Keratinocyte (primary cell): ENCODE measurements around the gene SSH3. TPM values are rescaled to one million over a fixed set of nuclear protein-coding genes. Genes with fewer than 3 reads are reported as not detected.

ENCODE experiments used
- DNase-seq: peaks from one replicate; pipeline ENCODE4 v3.0.0-alpha.2; 2011; ENCODE audit warnings: low read depth, missing footprints, low spot score
- FAIRE-seq: peaks from 2 replicates; lab custom pipeline; 2011; peaks lifted over from hg19 to GRCh38; lab: Jason Lieb, UNC
- H2AFZ ChIP-seq: 2 replicates; pipeline ENCODE4 v1.6.0; 2012; ENCODE audit warnings: low read length, control low read depth, inconsistent platforms; ENCODE audit not compliant: control insufficient read depth
- H3K27ac ChIP-seq: 2 replicates; pipeline ENCODE4 v1.5.1; 2011; ENCODE audit warnings: low read length; ENCODE audit not compliant: control insufficient read depth, insufficient read depth
- H3K27me3 ChIP-seq: 3 replicates; pipeline ENCODE4 v1.6.0; 2011; ENCODE audit warnings: low read length; ENCODE audit not compliant: control insufficient read depth, insufficient read depth; ENCODE audit errors: extremely low read depth
- H3K36me3 ChIP-seq, 2 experiments: 2 replicates in 1 of 2; 3 replicates in 1 of 2; pipeline ENCODE4 v1.5.1; 2011; ENCODE audit warnings: low read length in 2 of 2, mild to moderate bottlenecking in 1 of 2; ENCODE audit not compliant: control insufficient read depth in 2 of 2, insufficient read depth in 2 of 2; ENCODE audit errors: extremely low read depth in 1 of 2
- H3K4me1 ChIP-seq: 3 replicates; pipeline ENCODE4 v1.5.1; 2011; ENCODE audit warnings: low read length; ENCODE audit not compliant: control insufficient read depth, insufficient read depth; ENCODE audit errors: extremely low read depth
- H3K4me2 ChIP-seq: 3 replicates; pipeline ENCODE4 v1.6.0; 2011; ENCODE audit warnings: low read depth, low read length; ENCODE audit not compliant: control insufficient read depth, insufficient read depth; ENCODE audit errors: extremely low read depth
- H3K4me3 ChIP-seq, 3 experiments: fragments of 200-600 bp in 1 of 3; sonication (generic) in 1 of 3; 2 replicates in 2 of 3; 3 replicates in 1 of 3; pipeline ENCODE4 v1.5.1; 2011 to 2016; ENCODE audit warnings: low read length in 3 of 3, mild to moderate bottlenecking in 3 of 3, control low read depth in 2 of 3, inconsistent platforms in 1 of 3, low read depth in 1 of 3, mixed read lengths in 1 of 3, mixed run types in 1 of 3, moderate library complexity in 1 of 3; ENCODE audit not compliant: control insufficient read depth in 2 of 3, insufficient read depth in 2 of 3; ENCODE audit errors: extremely low read depth in 1 of 3
- H3K79me2 ChIP-seq: 2 replicates; pipeline ENCODE4 v1.6.0; 2012; ENCODE audit warnings: low read length; ENCODE audit not compliant: control insufficient read depth, insufficient read depth
- H3K9ac ChIP-seq: 3 replicates; pipeline ENCODE4 v1.6.0; 2011; ENCODE audit warnings: low read length; ENCODE audit not compliant: control insufficient read depth, insufficient read depth; ENCODE audit errors: extremely low read depth
- H3K9me1 ChIP-seq: 3 replicates; pipeline ENCODE4 v1.6.0; 2011; ENCODE audit warnings: low read length; ENCODE audit not compliant: control insufficient read depth, insufficient read depth; ENCODE audit errors: extremely low read depth
- H3K9me3 ChIP-seq: 2 replicates; pipeline ENCODE4 v1.5.1; 2012; ENCODE audit warnings: low read depth, low read length; ENCODE audit not compliant: control insufficient read depth
- H4K20me1 ChIP-seq: 3 replicates; pipeline ENCODE4 v1.6.0; 2011; ENCODE audit warnings: low read length; ENCODE audit not compliant: control insufficient read depth, insufficient read depth; ENCODE audit errors: extremely low read depth
- EZH2 ChIP-seq: IDR thresholded peaks from one replicate; pipeline ENCODE4 v1.6.1; 2012; ENCODE audit warnings: inconsistent platforms, mild to moderate bottlenecking, low read length, moderate library complexity
- dilution Hi-C: fragments of 300-500 bp; cut with MboI; formaldehyde crosslinking; loops from one replicate; pipeline ENCODE4 v1.7.0; 2020; ENCODE audit warnings: low sequenced_read_pairs; ENCODE audit not compliant: extremely low pct_ligation_motif_present
- polyA plus RNA-seq, 5 experiments: library from polyadenylated mRNA; depleted of rRNA in 3 of 5; stranded (reverse) in 3 of 5; stranded (forward) in 1 of 5; unstranded in 1 of 5; fragments of >200 nt; gene quantifications; 1 replicate in 1 of 5; 2 replicates in 3 of 5; 3 replicates in 1 of 5; pipeline versions ENCODE4 v1.2.1 to v1.2.3, GENCODE V29; 2011 to 2012; ENCODE audit warnings: missing spikeins in 2 of 5, low read depth in 1 of 5, low replicate concordance in 1 of 5
- TF ChIP-seq, protein P1 (sequence below), 3 experiments: IDR thresholded peaks in 1 of 3; conservative IDR thresholded peaks in 1 of 3; optimal IDR thresholded peaks in 1 of 3; 2 replicates in 2 of 3; 3 replicates in 1 of 3; pipeline versions ENCODE3 to v1.5.1; 2011; ENCODE audit warnings: low read length in 3 of 3, mild to moderate bottlenecking in 3 of 3, moderate library complexity in 2 of 3, control low read depth in 1 of 3, inconsistent platforms in 1 of 3; ENCODE audit not compliant: insufficient read depth in 2 of 3; ENCODE audit errors: extremely low read depth in 1 of 3

SSH3 gene
- polyA plus RNA-seq, 1 donor (not counting 4 experiments of a cell fraction or from before 2014, with no cell fraction given), result 24.8 TPM

DNA sequence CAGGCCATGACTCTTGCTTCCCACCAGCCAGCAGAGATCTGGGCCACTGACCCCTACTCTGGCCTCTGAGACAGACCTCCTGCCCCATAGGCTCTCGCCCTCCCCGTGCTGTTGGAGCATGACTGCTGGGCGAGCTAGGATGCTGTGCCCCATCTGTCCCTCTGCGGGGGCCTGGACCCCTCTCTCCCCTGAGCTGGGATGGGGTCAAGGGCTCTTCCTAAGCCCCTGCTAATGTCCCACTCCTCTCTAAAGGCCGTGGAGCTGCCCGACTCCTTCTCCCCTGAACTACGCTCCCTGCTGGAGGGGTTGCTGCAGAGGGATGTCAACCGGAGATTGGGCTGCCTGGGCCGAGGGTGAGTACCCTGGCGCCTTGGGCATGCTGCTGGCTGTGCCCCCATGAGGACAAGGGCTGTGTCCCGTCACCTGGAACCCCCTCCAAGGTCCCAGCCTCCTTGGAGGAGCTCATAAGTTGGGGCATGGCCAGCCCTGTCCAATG is 20.4 kb upstream of the SSH3 start:
- dilution Hi-C loops, result no loop called here
- no peak for FAIRE-seq
- H3K9ac ChIP-seq, result no peak overlapping the region
- H2AFZ ChIP-seq, result no peak overlapping the region
- H3K27ac ChIP-seq, result no peak overlapping the region
- H3K9me3 ChIP-seq, result no peaks in the 10 kb centered on the region
- no peaks in the 10 kb centered on the region for H4K20me1 ChIP-seq
- peaks cover 6% of the 10 kb centered on the region for H3K79me2 ChIP-seq
- H3K27me3 ChIP-seq, result no peaks in the 10 kb centered on the region
- TF ChIP-seq, protein P1, sequence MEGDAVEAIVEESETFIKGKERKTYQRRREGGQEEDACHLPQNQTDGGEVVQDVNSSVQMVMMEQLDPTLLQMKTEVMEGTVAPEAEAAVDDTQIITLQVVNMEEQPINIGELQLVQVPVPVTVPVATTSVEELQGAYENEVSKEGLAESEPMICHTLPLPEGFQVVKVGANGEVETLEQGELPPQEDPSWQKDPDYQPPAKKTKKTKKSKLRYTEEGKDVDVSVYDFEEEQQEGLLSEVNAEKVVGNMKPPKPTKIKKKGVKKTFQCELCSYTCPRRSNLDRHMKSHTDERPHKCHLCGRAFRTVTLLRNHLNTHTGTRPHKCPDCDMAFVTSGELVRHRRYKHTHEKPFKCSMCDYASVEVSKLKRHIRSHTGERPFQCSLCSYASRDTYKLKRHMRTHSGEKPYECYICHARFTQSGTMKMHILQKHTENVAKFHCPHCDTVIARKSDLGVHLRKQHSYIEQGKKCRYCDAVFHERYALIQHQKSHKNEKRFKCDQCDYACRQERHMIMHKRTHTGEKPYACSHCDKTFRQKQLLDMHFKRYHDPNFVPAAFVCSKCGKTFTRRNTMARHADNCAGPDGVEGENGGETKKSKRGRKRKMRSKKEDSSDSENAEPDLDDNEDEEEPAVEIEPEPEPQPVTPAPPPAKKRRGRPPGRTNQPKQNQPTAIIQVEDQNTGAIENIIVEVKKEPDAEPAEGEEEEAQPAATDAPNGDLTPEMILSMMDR (optimal IDR thresholded peaks at IDR 0.05 in 1 of 3, IDR thresholded peaks at IDR 0.05 in 1 of 3, conservative IDR thresholded peaks at IDR 0.05 in 1 of 3; ENCODE audit: extremely low read depth in 1 of 3, insufficient read depth in 2 of 3, low read length in 3 of 3), result no peak
- TF ChIP-seq EZH2, result no peak
- H3K36me3 ChIP-seq, result peaks cover 48 to 57% of the 10 kb centered on the region in 2 experiments
- H3K9me1 ChIP-seq, result no peaks in the 10 kb centered on the region
- no peak overlapping the region for H3K4me2 ChIP-seq
- no peak for DNase-seq
- H3K4me1 ChIP-seq, result peaks cover 4% of the 10 kb centered on the region
- no peak overlapping the region for H3K4me3 ChIP-seq

DNA sequence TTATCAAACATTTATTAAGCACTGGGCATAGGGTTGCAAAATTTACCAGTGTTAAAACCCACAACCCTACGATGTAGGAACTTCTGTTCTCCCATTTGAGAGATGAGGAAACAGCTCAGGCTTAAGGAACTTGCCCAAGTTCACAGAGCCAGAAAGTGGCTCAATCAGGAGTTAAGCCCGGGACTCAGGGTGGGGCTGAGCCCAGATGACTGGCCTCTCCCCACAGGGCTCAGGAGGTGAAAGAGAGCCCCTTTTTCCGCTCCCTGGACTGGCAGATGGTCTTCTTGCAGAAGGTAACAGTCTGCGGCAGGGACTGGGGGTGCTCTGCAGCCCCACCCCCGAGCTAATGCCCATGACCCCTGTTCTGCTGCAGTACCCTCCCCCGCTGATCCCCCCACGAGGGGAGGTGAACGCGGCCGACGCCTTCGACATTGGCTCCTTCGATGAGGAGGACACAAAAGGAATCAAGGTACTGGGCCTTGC is 19.8 kb upstream of the SSH3 start:
- DNase-seq, result no peak
- dilution Hi-C loops, result no loop called here
- Histone ChIP-seq H3K4me1 (peaks cover 7% of the 10 kb centered on the region), H2AFZ (no peak overlapping the region), H3K9me1 (no peaks in the 10 kb centered on the region), H3K9me3 (no peaks in the 10 kb centered on the region), H3K4me2 (no peak overlapping the region), H3K36me3 (peaks cover 46 to 55% of the 10 kb centered on the region in 2 experiments), H3K9ac (no peak overlapping the region), H3K27ac (no peak overlapping the region), H3K27me3 (no peaks in the 10 kb centered on the region), H4K20me1 (no peaks in the 10 kb centered on the region), H3K79me2 (peaks cover under 1% of the 10 kb centered on the region), H3K4me3 (no peak overlapping the region)
- TF ChIP-seq, protein P1 (optimal IDR thresholded peaks at IDR 0.05 in 1 of 3, IDR thresholded peaks at IDR 0.05 in 1 of 3, conservative IDR thresholded peaks at IDR 0.05 in 1 of 3; ENCODE audit: extremely low read depth in 1 of 3, insufficient read depth in 2 of 3, low read length in 3 of 3), result no peak
- no peak for TF ChIP-seq EZH2
- no peak for FAIRE-seq
